Stimulated activated CD4-positive, alpha-beta T cell treated with anti-CD3 and anti-CD28 coated beads, Interleukin-12 subunit alpha, Interleukin-12 subunit beta, amount 100 ng/mL, for 4 hours (primary cell): Measurements from ENCODE around the gene B4GAT1.
"Not testable (repeated sequence)": the region's sequence is repeated elsewhere in the genome, so short reads cannot be mapped to it uniquely, and the experiment has no call there.

ENCODE experiments used
- DNase-seq: peaks from one replicate; pipeline ENCODE4 v3.0.0-alpha.2; 2020

B4GAT1 gene

DNA sequence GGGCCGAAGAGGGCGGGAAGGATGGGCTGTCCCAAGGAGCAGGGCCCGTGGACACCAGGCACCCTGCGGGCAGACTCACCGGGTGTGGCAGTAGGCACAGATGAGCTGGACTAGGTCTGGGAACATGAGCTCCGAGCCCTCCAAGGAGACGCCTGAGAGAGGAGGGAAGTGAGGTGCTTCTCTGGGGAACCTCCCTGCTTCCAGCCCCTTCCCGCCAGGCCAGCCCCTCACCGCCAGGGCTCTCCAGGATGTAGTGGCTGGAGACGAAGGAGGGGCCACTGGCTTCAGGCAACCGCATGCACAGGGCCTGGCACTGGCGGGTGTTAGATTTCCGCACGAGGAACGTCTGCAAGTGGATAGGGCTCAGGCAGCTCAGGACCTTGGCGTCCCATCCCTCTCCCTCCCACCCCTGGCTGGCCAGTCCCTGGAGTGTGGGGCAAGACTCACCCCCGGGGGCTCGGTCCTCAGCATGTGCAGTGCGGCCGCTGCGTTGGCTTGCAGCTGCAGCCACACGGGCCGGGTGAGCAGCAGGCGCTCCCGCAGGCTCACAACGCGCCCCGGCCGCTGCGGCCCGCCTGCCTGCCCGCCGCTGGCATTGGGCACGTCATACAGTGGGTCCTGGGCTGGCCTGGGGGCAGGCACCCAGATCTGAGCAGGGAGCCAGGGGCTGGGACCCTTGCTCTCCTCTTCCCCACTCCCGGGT lies 11.7 kb downstream of the B4GAT1 start:
- DNase-seq, result no peak

- no peak for DNase-seq
These were observed 12.6 kb downstream of the B4GAT1 start for GRCh38 chr11:66334605-66335442.

GRCh38 chr11:66333896-66334604 lies 13.4 kb downstream of the B4GAT1 start:
- DNase-seq, result no peak

- DNase-seq, result no peak
These were observed 14.1 kb downstream of the B4GAT1 start for GRCh38 chr11:66333220-66333877.

DNA sequence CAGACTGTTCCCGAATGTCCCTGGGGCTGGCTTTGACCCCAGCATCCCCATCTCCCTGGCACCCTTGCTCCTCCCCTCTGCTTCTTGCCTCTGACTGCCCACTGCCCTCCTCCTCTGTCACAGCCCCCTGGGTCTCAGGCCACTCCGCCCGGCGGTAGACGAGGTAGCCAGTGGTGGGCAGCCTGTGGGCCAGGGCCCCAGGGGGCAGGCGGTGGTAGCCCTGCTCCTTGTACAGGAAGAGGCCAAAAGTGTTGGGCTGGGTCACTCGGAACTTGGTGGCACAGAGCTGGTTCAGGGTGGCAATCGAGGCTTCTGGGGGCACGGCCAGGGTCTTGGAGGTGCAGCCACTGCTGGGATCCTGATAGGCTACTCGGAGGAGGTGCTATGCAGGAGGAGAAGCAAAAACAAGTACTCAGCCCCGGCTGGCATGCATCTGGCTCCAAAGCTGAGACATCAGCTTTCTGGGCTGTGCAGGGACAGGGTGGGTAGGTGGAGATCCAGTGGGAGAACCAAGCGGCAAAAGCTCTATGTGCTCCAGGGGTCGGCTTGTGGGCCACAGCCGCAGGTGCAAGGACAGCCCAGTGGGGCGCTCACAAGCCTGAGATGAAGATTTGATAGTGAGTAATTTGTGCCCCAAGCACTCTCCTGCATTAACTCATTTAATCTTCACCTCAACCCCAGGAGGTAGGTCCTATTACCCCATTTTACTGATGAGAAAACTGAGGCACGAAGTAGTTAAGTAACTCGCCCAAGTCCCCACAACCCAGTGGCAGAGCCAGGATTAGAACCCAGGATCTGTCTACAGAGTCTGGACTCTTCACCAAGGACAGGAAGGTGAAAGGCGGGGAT lies 14.8 kb downstream of the B4GAT1 start:
- DNase-seq, result no peak

GRCh38 chr11:66331542-66332370 lies 15.7 kb downstream of the B4GAT1 start:
- no peak for DNase-seq

GRCh38 chr11:66330931-66331330 lies 16.5 kb downstream of the B4GAT1 start:
- no peak for DNase-seq

DNA sequence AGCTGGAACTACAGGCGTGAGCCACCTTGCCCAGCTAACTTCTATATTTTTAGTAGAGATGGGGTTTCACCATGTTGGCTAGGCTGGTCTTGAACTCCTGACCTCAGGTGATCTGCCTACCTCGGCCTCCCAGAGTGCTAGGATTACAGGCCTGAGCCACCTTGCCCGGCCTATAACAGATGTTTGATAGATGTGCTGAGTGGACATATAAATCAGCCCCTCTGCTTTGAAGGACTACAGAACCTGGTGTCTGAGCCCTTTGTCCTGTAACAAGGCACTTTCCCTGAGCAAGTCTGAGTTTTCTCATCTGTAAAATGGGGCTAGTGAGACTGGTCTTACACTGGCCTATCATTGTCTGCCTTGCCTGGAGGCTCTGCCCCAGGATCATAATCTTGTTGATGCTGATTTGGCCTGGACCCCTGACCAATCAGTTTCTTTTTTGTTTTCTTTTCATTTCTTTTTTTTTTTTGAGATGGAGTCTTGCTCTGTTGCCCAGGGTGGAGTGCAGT lies 18.2 kb downstream of the B4GAT1 start:
- DNase-seq, result no peak

DNA sequence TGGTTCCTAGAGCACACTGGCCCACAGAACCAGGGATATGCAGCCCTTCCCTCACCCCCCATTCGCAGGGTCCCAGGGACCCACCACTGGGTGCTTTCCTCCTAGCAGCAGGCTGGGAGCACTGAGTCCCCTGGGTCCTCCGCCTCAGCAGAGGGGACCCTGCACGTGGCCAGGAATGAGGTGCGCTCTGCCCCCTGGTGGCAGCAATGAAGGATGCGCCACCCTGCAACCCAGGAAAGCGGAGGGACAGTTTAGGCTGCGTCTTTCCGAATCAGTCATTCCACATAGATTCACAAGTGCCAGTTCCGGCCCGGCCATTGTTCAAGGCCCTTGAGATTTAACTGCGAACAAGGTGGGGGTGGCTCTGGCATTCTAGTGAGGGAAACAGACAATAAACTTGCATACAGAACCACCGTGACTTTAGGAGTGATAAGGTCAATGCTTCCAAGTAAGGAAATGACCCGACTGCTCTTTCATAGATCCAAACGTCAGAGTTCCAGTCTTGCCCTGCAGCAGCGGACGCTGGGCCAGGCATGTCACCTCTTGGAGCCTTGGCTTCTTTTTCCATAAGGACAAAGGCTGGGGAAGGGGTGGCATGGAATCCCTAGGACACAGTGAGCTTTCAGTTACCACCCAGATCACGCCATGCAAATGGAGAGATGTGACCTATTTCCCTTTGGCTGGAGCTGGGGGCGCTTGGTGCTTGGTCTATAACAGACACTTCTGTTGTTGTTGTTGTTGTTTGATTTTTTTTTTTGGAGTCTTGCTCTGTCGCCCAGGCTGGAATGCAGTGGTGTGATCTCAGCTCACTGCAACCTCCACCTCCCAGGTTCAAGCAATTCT lies 18.9 kb downstream of the B4GAT1 start:
- DNase-seq, result peak; percentile 80

- DNase-seq, result no peak
These were observed 19.5 kb downstream of the B4GAT1 start for GRCh38 chr11:66328031-66328301.

DNA sequence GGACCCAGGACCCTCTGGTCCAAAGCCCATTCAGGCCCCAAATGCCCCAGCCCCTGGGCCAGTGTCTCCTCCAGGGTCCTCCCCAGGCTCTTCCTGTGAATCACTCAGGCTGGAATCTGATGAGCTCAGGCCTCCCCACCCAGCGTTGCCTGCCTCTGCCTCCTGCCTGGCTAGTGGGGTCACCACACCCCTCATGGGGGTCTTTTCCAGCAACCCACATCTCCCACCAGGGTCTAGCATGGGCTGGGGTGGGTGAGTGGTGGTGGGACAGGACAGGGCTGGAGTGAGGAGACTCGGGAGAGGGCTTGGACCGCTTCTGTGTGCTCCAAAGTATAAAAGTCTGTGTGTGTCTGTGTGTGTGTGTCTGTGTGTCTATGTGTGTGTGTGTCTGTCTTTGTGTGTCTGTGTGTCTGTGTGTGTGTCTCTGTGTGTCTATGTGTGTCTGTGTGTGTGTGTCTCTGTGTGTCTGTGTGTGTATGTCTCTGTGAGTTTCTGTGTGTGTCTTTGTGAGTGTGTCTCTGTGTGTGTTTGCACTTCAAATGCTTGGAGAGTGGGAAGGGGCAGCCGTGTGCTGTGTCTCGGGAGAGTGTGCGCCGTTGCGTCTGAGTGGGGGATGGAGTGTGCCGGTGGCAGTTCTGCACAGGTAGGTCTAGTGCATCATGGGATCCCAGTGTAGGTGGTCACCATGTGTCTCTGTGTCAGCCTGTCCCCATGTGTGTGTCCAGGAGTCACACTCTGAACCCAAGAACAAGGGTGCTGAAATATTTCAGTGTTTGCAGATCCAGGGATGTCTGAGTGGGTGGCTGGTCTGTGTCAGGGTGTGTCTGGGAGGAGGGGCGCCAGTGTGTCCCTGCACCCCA lies 20.0 kb downstream of the B4GAT1 start:
- DNase-seq, result no peak

- DNase-seq, result no peak
These were observed 20.9 kb downstream of the B4GAT1 start for GRCh38 chr11:66326261-66327111.

DNA sequence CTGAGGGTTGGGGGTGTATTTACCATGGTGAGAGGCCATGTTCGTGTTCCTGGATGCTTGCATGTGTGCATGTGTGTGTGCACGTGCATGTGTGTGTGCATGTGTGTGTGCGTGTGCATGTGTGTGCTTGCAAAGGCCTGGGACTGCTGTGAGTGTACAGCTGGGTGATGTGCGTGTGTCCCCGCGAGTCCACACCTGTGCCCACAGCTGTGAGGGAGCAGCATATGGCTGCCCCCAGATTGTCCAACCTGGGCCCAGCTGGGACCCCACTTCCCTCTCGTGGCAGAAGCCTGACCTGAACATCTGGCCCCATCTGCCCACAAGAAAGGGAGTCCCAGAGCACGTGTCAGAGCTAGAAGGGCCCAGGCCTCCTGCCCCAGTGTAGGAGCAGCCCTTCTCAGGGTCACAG lies 22.2 kb downstream of the B4GAT1 start:
- DNase-seq, result no peak

- DNase-seq, result no peak
These were observed 22.8 kb downstream of the B4GAT1 start for GRCh38 chr11:66324664-66325063.

DNA sequence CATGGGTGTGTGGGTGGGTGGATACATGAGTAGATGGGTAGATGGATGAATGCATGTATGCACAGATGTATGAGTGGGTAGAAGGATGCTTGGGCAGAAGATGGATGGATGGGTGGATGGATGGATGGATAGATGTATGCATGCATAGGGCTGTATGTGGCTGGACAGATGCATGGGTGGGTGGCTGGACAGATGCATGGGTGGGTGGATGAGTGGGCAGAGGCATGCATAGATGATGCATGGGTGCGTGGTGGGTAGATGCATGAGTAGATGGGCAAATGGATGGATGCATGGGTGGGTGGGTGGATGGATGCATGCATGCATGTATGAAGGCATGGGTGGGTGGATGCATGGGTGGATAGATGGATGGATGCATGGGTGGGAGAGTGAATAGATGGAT lies 23.7 kb downstream of the B4GAT1 start:
- no peak for DNase-seq

DNA sequence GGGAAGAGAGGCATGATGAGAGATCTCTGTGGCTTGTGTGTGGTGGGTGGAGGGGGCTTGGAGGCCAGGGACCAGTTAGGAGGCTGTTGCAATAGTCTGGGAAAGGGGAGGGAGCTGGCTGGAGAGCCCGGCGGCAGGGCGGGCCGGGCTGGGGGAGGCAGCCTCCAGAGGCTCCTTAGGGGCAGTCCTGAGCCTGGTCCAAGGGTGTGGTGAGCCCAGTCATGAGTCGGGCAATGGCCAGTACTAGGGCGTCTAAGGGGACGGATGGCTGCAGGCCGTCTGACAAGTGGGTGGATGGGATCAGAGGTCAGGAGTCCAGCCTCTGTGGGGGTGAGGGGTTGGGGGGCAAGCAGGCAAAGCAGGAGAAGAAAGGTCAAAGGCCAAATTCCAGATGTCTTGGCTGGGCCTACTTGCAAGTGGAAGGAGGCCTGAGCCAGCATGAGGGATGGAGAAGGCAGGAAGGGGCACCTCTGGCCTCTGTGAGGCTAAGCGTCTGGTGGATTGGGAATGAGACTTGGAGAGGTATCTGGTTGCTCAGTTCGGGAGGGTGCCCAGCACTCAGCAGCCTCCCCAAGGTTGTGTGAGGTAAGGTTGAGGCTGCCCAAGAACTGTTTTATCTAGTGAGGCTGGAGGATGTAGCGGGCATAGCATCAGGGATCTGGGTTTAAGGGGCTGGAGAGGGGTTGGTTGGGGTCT lies 24.5 kb downstream of the B4GAT1 start:
- DNase-seq, result no peak

DNA sequence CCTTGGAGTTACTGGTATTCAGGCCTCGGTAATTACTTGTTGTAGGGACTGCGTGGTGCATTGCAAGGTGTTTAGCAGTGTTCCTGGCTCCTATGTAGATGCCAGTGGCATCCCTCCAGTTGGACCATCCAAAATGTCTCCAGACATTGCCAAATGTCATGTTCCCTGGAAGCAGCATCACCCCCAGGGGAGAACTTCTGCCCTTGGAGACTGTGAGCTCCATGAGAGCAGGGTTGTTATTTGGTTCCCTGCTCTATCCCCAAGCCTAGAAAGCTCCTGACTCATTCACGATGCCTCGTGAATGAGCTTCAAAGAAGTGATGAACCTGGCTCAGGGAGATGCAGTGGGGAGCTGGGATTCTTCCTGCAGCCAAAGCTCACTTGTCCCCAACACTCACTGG lies 25.8 kb downstream of the B4GAT1 start:
- DNase-seq, result no peak

DNA sequence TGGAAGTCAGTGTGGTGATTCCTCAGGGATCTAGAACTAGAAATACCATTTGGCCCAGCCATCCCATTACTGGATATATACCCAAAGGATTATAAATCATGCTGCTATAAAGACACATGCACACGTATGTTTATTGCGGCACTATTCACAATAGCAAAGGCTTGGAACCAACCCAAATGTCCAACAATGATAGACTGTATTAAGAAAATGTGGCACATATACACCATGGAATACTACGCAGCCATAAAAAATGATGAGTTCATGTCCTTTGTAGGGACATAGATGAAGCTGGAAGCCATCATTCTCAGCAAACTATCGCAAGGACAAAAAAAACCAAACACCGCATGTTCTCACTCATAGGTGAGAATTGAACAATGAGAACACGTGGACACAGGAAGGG lies 26.7 kb downstream of the B4GAT1 start:
- not testable (repeated sequence) for DNase-seq
